GM20000 (cell line): Measurements from ENCODE around the gene MTHFSD.

Experiments used
- DNase-seq: peaks from one replicate; pipeline ENCODE4 v3.0.0; 2012; ENCODE audit warnings: low spot score
- TF ChIP-seq, protein P1 (sequence below): IDR thresholded peaks from 2 replicates; pipeline ENCODE4 v1.5.1; 2012; ENCODE audit warnings: mild to moderate bottlenecking, control low read depth; ENCODE audit errors: extremely low read depth, missing control alignments

MTHFSD gene

DNA sequence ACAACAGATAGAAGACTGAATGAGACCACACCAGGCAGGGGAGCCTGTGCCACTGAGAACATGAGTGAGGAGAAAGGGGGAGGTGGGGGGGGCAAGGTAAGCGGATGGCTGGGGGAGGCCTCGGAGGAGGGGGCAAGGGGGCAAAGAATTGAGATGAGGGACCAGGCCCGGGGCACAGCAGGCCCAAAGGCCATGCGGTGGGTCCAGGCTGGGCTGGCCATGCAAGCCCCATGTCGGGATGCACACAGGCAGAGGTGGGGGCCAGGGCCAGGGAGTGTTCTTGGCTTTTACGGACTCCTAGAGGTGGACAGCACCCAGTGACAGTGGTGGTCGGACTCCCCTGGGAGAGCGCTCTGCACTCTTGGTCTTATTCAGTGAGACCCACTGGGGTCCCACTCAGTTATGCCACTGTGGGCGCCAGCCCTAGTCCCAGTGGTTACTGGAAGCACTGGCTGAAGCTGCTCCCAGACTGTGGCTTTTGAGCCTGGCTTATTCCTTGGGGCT lies 4.8 kb upstream of the MTHFSD start:
- no peak for DNase-seq
- TF ChIP-seq, protein P1, sequence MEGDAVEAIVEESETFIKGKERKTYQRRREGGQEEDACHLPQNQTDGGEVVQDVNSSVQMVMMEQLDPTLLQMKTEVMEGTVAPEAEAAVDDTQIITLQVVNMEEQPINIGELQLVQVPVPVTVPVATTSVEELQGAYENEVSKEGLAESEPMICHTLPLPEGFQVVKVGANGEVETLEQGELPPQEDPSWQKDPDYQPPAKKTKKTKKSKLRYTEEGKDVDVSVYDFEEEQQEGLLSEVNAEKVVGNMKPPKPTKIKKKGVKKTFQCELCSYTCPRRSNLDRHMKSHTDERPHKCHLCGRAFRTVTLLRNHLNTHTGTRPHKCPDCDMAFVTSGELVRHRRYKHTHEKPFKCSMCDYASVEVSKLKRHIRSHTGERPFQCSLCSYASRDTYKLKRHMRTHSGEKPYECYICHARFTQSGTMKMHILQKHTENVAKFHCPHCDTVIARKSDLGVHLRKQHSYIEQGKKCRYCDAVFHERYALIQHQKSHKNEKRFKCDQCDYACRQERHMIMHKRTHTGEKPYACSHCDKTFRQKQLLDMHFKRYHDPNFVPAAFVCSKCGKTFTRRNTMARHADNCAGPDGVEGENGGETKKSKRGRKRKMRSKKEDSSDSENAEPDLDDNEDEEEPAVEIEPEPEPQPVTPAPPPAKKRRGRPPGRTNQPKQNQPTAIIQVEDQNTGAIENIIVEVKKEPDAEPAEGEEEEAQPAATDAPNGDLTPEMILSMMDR, result no peak

DNA sequence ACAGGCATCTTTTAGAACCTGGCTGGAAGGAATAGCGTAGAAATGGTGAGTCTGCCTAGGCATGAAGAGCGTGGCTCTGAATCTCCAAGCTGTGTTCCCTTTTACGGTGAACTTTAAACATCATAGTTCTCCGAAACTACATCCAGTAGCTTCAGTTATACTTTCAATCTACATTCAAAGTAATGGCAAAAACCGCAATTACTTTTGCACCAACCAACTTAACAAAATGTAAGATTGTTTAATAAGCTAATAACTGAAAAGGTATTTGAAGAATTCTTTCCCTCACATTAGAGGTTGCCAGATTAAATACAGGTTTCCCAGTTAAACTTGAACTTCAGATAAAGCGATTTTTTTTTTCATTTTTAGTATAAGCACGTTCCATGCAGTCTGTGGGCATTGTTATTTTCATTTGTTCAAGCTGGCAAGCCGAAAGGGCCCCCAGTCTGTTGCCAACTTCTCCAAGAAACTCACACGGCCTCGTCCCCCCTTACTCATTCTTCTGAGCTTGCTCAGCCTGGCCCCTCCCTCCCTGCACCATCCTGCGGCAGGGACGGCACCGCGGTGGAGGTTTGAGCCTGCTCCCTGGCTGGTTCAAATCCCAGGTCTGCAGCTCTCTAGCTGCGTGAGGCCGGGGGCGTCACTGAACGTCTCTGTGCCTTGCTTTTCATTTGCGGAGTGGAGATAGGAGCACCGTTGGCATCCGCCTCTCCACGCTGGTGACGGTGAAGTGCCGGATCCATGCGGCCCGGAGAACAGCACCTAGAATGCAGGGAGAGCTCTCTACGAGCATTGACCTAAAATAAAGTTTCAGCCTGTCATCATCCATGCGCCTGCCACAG lies 3.5 kb upstream of the MTHFSD start:
- TF ChIP-seq, protein P1, result no peak
- DNase-seq, result no peak

DNA sequence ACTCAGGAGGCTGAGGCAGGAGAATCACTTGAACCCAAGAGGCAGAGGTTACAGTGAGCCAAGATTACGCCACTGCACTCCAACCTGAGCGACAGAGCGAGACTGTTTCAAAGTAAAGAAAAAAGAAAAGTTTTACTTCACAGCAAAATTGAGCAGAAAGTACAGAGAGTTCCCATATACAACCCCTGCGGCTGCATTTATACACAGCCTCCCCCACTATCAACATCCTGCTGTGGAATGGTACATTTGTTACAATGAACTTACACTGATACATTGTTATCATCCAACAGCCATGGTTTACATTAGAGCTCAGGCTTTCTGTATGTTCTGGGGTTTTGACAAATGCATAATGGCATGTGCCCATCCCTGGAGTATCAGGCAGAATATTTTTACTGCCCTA lies 2.6 kb upstream of the MTHFSD start:
- TF ChIP-seq, protein P1, result no peak
- DNase-seq, result no peak

DNA sequence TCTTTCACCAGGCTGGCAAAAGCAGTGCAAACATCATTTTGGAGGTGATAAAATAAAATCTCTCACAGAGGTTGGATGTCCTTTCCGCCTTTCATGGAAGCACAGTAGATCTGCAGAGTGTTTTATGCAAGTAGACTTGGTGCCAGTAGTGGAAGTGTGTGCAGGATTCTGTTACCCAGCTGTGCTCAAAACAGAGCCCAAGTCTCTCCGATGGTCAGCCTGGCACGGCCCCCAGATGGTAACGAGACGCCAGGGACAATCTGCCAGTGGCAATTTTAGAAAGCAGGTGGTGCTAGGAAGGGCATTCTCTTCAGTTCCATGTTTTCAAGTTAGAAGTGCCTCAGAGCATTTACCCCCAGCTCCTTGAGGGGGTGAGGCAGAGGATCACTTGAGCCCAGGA lies 1.5 kb upstream of the MTHFSD start:
- TF ChIP-seq, protein P1, result no peak
- no peak for DNase-seq

DNA sequence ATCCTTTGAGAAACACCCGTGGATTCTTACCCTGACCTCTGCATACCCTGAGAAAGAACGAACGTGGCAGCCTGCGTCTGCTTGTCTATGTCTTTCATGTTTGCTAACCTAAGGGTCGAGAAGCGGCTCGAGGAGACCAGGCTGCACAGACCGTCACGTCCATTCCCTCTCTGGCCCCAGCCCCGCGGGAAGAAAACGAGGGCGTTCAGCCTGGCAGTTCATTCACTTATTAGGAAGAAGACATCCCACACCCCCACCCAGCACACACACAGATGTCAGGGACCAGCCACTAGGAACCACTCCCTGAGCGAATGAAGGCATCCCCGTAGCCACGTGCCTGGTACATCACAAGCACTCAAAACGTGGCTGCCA lies 655 bp upstream of the MTHFSD start:
- TF ChIP-seq, protein P1, result no peak
- DNase-seq, result no peak

DNA sequence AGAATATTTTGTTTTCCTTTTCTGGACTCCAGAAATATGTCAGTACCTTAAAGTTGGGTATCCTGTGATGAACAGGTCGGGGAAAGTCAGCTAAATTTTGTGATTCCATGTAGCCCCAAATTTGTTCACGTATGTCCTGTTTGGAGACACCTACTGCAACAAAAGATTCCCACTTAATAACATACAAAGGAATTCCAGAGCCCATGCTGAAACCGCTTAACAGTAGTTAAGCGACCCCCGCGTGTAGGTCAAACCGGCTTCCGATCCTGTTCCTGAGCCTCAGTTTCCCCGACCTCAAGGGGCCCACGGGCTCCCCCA lies 477 bp downstream of the MTHFSD start:
- no peak for DNase-seq
- TF ChIP-seq, protein P1, result no peak

DNA sequence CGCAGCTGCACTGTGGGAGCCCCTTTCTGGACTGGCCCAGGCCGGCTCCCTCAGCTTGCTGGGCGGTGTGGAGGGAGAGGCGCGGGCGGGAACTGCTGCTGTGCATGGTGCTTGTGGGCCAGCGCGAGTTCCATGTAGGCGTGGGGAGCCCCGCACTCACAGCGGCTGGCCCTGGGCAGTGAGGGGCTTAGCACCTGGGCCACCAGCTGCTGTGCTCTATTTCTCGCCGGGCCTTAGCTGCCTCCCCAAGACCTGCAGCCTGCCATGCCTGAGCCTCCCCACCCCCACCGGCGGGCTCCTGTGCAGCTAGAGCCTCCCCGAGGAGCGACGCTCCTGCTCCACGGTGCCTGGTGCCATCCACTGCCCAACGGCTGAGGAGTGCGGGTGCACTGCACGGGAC lies 1.7 kb downstream of the MTHFSD start:
- DNase-seq, result no peak
- TF ChIP-seq, protein P1, result no peak
